WI38 (cell line): Measurements from ENCODE around the gene CCDC70.

Source experiments
- H3K4me3 ChIP-seq: 2 replicates; pipeline ENCODE4 v1.5.1; 2011; ENCODE audit warnings: low read depth, mild to moderate bottlenecking, control low read depth, low read length
- CTCF ChIP-seq: IDR thresholded peaks from 2 replicates; pipeline ENCODE4 v1.5.1; 2012; ENCODE audit warnings: low read depth, mild to moderate bottlenecking, control low read depth, low read length

The CCDC70 gene

DNA sequence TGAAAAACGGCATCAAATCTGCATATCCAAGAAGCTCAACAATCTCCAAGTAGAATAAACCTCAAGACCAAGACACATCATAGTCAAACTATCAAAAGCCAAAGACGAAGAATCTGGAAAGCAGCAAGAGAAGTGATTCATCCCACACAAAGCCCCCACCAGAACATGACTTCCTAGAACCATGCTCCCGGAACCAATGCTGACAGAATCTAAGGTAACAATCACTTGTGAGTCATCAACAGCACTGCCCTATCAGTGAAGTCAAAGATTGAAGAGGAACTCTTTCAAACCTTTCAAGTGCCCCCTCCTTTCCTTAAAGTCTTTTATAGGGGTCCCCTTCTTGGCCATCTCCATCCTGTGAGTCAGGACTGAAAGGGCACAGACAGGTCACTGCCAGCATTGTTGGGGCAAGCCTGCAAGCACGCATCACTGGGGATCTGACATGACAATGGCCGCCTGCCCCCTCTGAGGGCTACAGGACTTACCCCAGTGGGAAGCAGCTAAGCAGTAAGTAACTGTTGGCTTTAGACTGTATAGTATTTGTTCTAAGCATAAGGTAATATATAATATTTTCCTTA lies at the start of gene CCDC70:
CCDC70 (plus strand) TSS at position 247 of the 578 bp plus-strand sequence. CDS start 3,443 bp downstream, outside the sequence.
- H3K4me3 ChIP-seq = no peak within 1 kb of the TSS

GRCh38 chr13:51814071-51814470 lies 47.7 kb upstream of the CCDC70 start:
- no peak for TF ChIP-seq CTCF
- no peak overlapping the region for H3K4me3 ChIP-seq

More for the DNA sequence above, at the start of gene CCDC70:
- no peak for TF ChIP-seq CTCF

GRCh38 chr13:51814825-51815650 lies 46.7 kb upstream of the CCDC70 start:
- H3K4me3 ChIP-seq = peak overlapping the region; percentile 49
- TF ChIP-seq CTCF = peak; percentile 81

DNA sequence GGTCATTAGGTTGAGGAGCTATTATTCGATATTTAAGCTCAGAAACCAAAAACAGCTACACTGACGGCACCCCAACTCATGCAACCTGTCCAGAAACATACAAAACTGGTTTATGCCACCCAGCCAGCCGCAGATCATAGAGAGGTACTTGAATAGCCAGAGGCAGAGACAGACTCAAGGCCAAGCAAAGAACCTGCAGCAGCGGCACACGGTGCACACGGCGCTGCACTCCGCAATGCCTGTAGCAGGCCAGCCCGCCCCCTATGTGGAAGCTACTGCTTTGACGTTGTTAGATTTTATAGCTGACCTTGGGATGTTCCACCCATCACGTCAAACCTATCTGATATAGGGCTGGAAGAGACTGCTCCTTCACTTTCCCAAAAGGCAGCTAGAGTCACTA lies 45.9 kb upstream of the CCDC70 start:
- H3K4me3 ChIP-seq = no peak overlapping the region

GRCh38 chr13:51816604-51817249 lies 45.0 kb upstream of the CCDC70 start:
- no peak for TF ChIP-seq CTCF
- no peak overlapping the region for H3K4me3 ChIP-seq

More for the DNA sequence above, 45.9 kb upstream of the CCDC70 start:
- no peak for TF ChIP-seq CTCF

DNA sequence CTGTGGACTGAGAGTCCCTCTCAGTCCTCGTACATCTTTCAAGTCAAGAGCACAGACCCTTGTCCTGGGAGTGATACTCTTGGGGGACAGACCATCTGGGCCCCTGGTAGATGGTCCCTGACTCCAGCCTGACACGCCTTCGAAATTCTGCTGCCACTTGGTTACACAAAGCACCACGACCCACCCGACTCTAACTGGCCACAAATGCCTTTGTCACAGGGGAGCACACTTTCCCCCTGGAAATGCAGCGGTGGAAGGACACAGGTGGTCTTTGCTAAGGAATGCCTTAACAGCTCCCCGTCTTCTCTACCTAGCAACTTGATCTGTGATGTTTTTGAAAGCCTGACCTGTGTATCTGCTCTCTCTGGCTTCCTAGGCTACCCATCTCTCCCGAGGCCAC lies 44.1 kb upstream of the CCDC70 start:
- H3K4me3 ChIP-seq = no peak overlapping the region
- TF ChIP-seq CTCF = no peak

DNA sequence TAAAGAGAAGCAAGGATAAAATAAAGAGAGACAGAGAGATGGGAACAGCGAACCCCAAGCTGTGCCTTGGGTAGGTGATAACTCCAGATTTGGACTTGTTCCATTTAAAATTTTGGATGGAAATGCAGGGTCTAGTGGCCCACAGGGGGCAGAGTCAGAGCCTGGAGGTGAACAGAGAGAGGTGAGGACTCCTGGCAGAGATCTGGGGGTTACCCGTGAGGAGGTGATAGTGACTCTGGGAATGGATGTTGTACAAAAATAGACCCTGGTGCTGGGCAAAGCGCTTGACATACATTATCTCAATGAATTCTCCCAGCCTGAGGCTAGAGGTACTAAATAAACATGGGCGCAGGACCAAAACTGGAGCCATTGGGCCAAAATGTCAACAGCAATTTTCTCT lies 43.5 kb upstream of the CCDC70 start:
- H3K4me3 ChIP-seq = no peak overlapping the region
- no peak for TF ChIP-seq CTCF
